Measurements from ENCODE around the gene GPD1. TPM values are rescaled to one million over a fixed set of nuclear protein-coding genes. Genes with fewer than 3 reads are reported as not detected.
"Not testable (repeated sequence)": the region's sequence is repeated elsewhere in the genome, so short reads cannot be mapped to it uniquely, and the experiment has no call there.

GPD1 gene
- total and polyA plus RNA-seq, 2 experiments from 2014 or later: not detected

DNA sequence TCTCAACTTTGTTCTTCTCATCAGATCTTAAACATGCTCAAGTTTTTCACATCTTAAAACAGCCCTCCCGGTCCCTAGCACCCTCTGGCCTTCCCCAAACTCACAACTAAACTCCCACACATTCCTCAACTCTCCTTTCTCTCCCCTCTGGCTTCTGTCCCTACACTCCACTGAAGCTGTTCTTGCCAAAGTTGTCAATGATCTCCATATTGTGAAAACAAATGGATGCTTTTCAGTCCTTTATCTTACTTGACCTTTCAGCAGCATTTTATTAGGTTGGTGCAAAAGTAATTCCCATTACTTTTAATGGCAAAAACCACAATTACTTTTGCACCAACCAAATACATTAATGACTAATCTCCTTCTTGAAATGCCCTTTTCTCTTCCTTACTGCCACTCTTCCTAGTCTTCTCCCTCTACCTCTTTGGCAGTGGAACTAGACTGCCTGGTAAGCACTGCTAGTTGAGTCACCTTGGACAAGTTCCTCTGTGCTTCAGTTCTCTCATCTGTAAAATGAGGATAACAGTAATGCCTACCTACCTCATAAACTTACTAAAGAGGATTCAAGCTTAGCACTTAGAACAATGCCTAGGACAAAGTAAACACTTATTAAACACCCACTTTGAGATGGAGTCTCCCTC lies 47.4 kb downstream of the GPD1 start:
- DNase-seq: peak; percentile 52
- H3K36me3 ChIP-seq (ENCODE audit: low read depth): no peaks in the 10 kb centered on the region
- in situ Hi-C loops (cut with MboI): no loop called here
- H3K9me3 ChIP-seq (ENCODE audit: low read depth): no peaks in the 10 kb centered on the region
- H3K9me2 ChIP-seq (ENCODE audit: insufficient read depth): no peaks in the 10 kb centered on the region
- H3K4me1 ChIP-seq (ENCODE audit: insufficient read depth): peaks cover 9% of the 10 kb centered on the region
- peaks cover 16% of the 10 kb centered on the region; the same call in 1 of the 2 replicates for H3F3A ChIP-seq (ENCODE audit: insufficient read depth)
- H3K4me3 ChIP-seq: no peak overlapping the region
- 91 to 95% methylated on average over 1 of the region's 1 CpG for WGBS, 2 experiments (ENCODE audit: low coverage in 1 of 2, low lambda C conversion rate in 2 of 2, missing lambda C conversion rate in 2 of 2)
- H4K20me1 ChIP-seq (ENCODE audit: insufficient read depth): peaks cover 3% of the 10 kb centered on the region; the same call in 1 of the 2 replicates
- H3K79me2 ChIP-seq (ENCODE audit: insufficient read depth): peaks cover 98% of the 10 kb centered on the region
- TF ChIP-seq EZH2 (IDR thresholded peaks at IDR 0.05; ENCODE audit: insufficient read depth, poor library complexity, severe bottlenecking): no peak
- no peak for TF ChIP-seq EZH2phosphoT487 (IDR thresholded peaks at IDR 0.05; ENCODE audit: insufficient read depth, low read depth)
- H3K27me3 ChIP-seq (replicated peaks; ENCODE audit: insufficient read depth): no peaks in the 10 kb centered on the region
- H3K9ac ChIP-seq: no peak overlapping the region
- no peak overlapping the region for H3K4me2 ChIP-seq (ENCODE audit: unreplicated experiment)
- no peak overlapping the region for H2AFZ ChIP-seq
- H3K27ac ChIP-seq: no peak overlapping the region

DNA sequence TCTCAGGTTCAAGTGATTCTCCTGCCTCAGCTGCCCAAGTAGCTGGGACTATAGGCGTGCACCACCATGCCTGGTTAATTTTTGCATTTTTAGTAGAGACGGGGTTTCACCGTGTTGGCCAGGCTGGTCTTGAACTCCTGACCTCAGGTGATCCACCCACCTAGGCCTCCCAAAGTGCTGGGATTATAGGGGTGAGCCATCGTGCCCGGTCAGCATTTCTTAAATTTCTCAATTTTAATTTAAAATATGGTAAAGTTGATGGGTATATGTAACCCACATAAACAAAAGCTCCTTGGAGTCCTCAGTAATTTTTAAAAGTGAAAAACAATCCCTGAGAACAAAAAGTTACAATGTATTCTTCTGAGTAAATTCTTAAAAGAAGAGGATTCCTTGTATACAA lies 51.1 kb downstream of the GPD1 start:
- H3K4me3 ChIP-seq; in situ Hi-C loops (cut with MboI); H3K27ac ChIP-seq; H3K36me3 ChIP-seq (ENCODE audit: low read depth); H2AFZ ChIP-seq; H3K9me2 ChIP-seq (ENCODE audit: insufficient read depth); H3K27me3 ChIP-seq (replicated peaks; ENCODE audit: insufficient read depth); H3K9me3 ChIP-seq (ENCODE audit: low read depth); DNase-seq; H4K20me1 ChIP-seq (ENCODE audit: insufficient read depth); H3K4me2 ChIP-seq (ENCODE audit: unreplicated experiment); H3K9ac ChIP-seq: not testable (repeated sequence)
- H3K4me1 ChIP-seq (ENCODE audit: insufficient read depth): peaks cover 21% of the 10 kb centered on the region
- peaks cover 100% of the 10 kb centered on the region for H3K79me2 ChIP-seq (ENCODE audit: insufficient read depth)
- H3F3A ChIP-seq (ENCODE audit: insufficient read depth): peaks cover 34% of the 10 kb centered on the region
- 89 to 91% methylated on average over 5 of the region's 5 CpGs for WGBS, 2 experiments (ENCODE audit: low coverage in 1 of 2, low lambda C conversion rate in 2 of 2, missing lambda C conversion rate in 2 of 2)

DNA sequence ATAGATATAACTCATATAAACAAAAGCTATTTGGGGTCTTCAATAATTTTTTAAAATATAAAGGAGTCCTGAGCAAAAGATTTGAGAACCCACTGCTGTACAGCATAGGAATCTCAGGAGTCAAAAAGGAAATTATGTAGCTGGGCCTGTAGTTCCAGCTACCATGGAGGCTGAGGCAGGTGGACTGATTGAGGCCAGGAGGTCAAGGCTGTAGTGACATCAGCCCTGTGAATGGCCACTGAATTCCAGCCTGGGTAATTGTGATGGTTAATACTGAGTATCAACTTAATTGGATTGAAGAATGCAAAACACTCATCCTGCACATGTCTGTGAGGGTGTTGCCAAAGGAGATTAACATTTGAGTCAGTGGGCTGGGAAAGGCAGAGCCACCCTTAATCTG lies 52.8 kb downstream of the GPD1 start:
- Histone ChIP-seq H3K27me3 (replicated peaks; ENCODE audit: insufficient read depth) (no peaks in the 10 kb centered on the region), H3K9me3 (ENCODE audit: low read depth) (no peaks in the 10 kb centered on the region), H3K9ac (no peak overlapping the region), H3K79me2 (ENCODE audit: insufficient read depth) (peaks cover 100% of the 10 kb centered on the region), H2AFZ (no peak overlapping the region), H3K4me1 (ENCODE audit: insufficient read depth) (peaks cover 13% of the 10 kb centered on the region), H3K9me2 (ENCODE audit: insufficient read depth) (no peaks in the 10 kb centered on the region), H4K20me1 (ENCODE audit: insufficient read depth) (no peaks in the 10 kb centered on the region), H3K4me2 (ENCODE audit: unreplicated experiment) (no peak overlapping the region), H3K36me3 (ENCODE audit: low read depth) (no peaks in the 10 kb centered on the region), H3F3A (ENCODE audit: insufficient read depth) (peaks cover 29% of the 10 kb centered on the region), H3K27ac (no peak overlapping the region), H3K4me3 (no peak overlapping the region)
- no peak for DNase-seq
- no peak for TF ChIP-seq EZH2phosphoT487 (IDR thresholded peaks at IDR 0.05; ENCODE audit: insufficient read depth, low read depth)
- TF ChIP-seq EZH2 (IDR thresholded peaks at IDR 0.05; ENCODE audit: insufficient read depth, poor library complexity, severe bottlenecking): no peak
- in situ Hi-C loops (cut with MboI): no loop called here

DNA sequence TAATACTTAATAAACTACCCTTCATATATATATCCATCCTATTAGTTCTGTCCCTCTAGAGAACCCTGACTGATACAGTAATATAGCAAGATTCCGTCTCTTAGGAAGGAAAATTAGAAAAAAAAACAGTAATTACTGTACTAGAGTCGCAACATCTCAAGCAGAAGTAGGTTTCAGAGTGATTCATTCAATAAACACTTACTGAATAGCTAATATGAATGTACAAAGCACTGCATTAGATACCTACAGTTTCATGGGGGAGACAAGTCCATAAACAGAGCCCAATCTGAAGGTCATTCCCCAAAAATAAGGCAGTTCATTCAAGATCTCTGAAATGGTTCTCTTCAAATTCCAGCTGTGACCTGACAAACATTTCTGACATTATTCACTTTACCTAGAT lies 53.5 kb downstream of the GPD1 start:
- H3K4me3 ChIP-seq: no peak overlapping the region
- H3K36me3 ChIP-seq (ENCODE audit: low read depth): no peaks in the 10 kb centered on the region
- H3F3A ChIP-seq (ENCODE audit: insufficient read depth): peaks cover 29% of the 10 kb centered on the region
- no peak overlapping the region for H3K4me2 ChIP-seq (ENCODE audit: unreplicated experiment)
- H3K9me3 ChIP-seq (ENCODE audit: low read depth): no peaks in the 10 kb centered on the region
- DNase-seq: peak; percentile 40
- in situ Hi-C loops (cut with MboI): no loop called here
- no peak overlapping the region; the same call in 1 of the 2 replicates for H3K27ac ChIP-seq
- H3K9me2 ChIP-seq (ENCODE audit: insufficient read depth): no peaks in the 10 kb centered on the region
- no peaks in the 10 kb centered on the region for H4K20me1 ChIP-seq (ENCODE audit: insufficient read depth)
- 80 to 87% methylated on average over 2 of the region's 2 CpGs for WGBS, 2 experiments (ENCODE audit: low coverage in 1 of 2, low lambda C conversion rate in 2 of 2, missing lambda C conversion rate in 2 of 2)
- no peak overlapping the region for H2AFZ ChIP-seq
- H3K9ac ChIP-seq: no peak overlapping the region
- H3K79me2 ChIP-seq (ENCODE audit: insufficient read depth): peaks cover 98% of the 10 kb centered on the region
- no peak for TF ChIP-seq EZH2 (IDR thresholded peaks at IDR 0.05; ENCODE audit: insufficient read depth, poor library complexity, severe bottlenecking)
- TF ChIP-seq EZH2phosphoT487 (IDR thresholded peaks at IDR 0.05; ENCODE audit: insufficient read depth, low read depth): no peak
- H3K27me3 ChIP-seq (replicated peaks; ENCODE audit: insufficient read depth): no peaks in the 10 kb centered on the region
- peaks cover 17% of the 10 kb centered on the region for H3K4me1 ChIP-seq (ENCODE audit: insufficient read depth)

DNA sequence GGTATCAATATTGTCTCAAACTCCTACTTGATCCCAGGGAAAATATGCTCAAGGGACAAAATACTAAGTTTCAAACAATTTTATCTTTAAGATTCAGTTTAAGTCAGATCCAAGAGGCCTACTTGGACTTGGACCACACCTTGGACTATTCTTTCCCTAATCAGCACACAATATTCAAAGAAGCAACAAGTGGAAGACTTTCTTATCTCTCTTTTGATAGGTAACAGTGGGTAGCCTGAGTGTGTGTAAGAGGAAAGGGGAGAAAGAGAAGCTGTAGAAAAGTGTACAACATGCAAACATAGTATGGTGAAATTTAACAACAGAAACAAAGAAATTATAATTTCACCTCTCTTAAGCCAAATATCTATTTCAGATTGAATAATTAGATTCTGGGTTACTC lies 56.8 kb downstream of the GPD1 start:
- no peak for DNase-seq
- H3K4me1 ChIP-seq (ENCODE audit: insufficient read depth): peaks cover 27% of the 10 kb centered on the region
- no peaks in the 10 kb centered on the region for H3K9me2 ChIP-seq (ENCODE audit: insufficient read depth)
- no peak overlapping the region for H3K4me2 ChIP-seq (ENCODE audit: unreplicated experiment)
- peaks cover 98% of the 10 kb centered on the region for H3K79me2 ChIP-seq (ENCODE audit: insufficient read depth)
- peaks cover 32% of the 10 kb centered on the region for H3F3A ChIP-seq (ENCODE audit: insufficient read depth)
- TF ChIP-seq EZH2 (IDR thresholded peaks at IDR 0.05; ENCODE audit: insufficient read depth, poor library complexity, severe bottlenecking) (no peak), EZH2phosphoT487 (IDR thresholded peaks at IDR 0.05; ENCODE audit: insufficient read depth, low read depth) (no peak)
- H3K36me3 ChIP-seq (ENCODE audit: low read depth): no peaks in the 10 kb centered on the region
- in situ Hi-C loops (cut with MboI): no loop called here
- H2AFZ ChIP-seq: no peak overlapping the region
- H3K4me3 ChIP-seq: no peak overlapping the region
- H3K9ac ChIP-seq: no peak overlapping the region
- no peaks in the 10 kb centered on the region for H3K27me3 ChIP-seq (replicated peaks; ENCODE audit: insufficient read depth)
- no peak overlapping the region for H3K27ac ChIP-seq
- no peaks in the 10 kb centered on the region for H4K20me1 ChIP-seq (ENCODE audit: insufficient read depth)
- H3K9me3 ChIP-seq (ENCODE audit: low read depth): no peaks in the 10 kb centered on the region

Other genes with a start within 250 kb of the GPD1 start
- 0.86 and 2.8 TPM in 2 replicates for gene FAIM2, start 200.1 kb upstream of the GPD1 start, total RNA-seq (2014; rRNA removed; shearing (Covaris generic))
- gene FAIM2, start 200.1 kb upstream of the GPD1 start, polyA plus RNA-seq (2016; fragmentation: Nextera tagmentation; extraction: Ambion mirVana): 4.6 and 5.3 TPM in 2 replicates
- not detected in 2 replicates for gene AQP2, start 153.3 kb upstream of the GPD1 start, total RNA-seq (2014; rRNA removed; shearing (Covaris generic))
- not detected in 2 replicates for gene AQP2, start 153.3 kb upstream of the GPD1 start, polyA plus RNA-seq (2016; fragmentation: Nextera tagmentation; extraction: Ambion mirVana)
- not detected in 2 replicates for gene AQP5, start 142.1 kb upstream of the GPD1 start, total RNA-seq (2014; rRNA removed; shearing (Covaris generic))
- gene AQP5, start 142.1 kb upstream of the GPD1 start, polyA plus RNA-seq (2016; fragmentation: Nextera tagmentation; extraction: Ambion mirVana): not detected in 2 replicates
- not detected in 2 replicates for gene AQP6, start 131.1 kb upstream of the GPD1 start, total RNA-seq (2014; rRNA removed; shearing (Covaris generic))
- gene AQP6, start 131.1 kb upstream of the GPD1 start, polyA plus RNA-seq (2016; fragmentation: Nextera tagmentation; extraction: Ambion mirVana): not detected in 2 replicates
- 55.4 and 63.5 TPM in 2 replicates for gene RACGAP1, start 78.5 kb upstream of the GPD1 start, total RNA-seq (2014; rRNA removed; shearing (Covaris generic))
- 35.4 and 35.7 TPM in 2 replicates for gene RACGAP1, start 78.5 kb upstream of the GPD1 start, polyA plus RNA-seq (2016; fragmentation: Nextera tagmentation; extraction: Ambion mirVana)
- 0.13 and 1.9 TPM in 2 replicates for gene ASIC1, start 46.4 kb upstream of the GPD1 start, total RNA-seq (2014; rRNA removed; shearing (Covaris generic))
- 0.95 and 1.4 TPM in 2 replicates for gene ASIC1, start 46.4 kb upstream of the GPD1 start, polyA plus RNA-seq (2016; fragmentation: Nextera tagmentation; extraction: Ambion mirVana)
- gene SMARCD1, start 18.7 kb upstream of the GPD1 start, total RNA-seq (2014; rRNA removed; shearing (Covaris generic)): 41.9 and 48.3 TPM in 2 replicates
- gene SMARCD1, start 18.7 kb upstream of the GPD1 start, polyA plus RNA-seq (2016; fragmentation: Nextera tagmentation; extraction: Ambion mirVana): 6.4 and 8.2 TPM in 2 replicates
- 24.4 and 53.4 TPM in 2 replicates for gene COX14, start 8.2 kb downstream of the GPD1 start, total RNA-seq (2014; rRNA removed; shearing (Covaris generic))
- 122 and 125 TPM in 2 replicates for gene COX14, start 8.2 kb downstream of the GPD1 start, polyA plus RNA-seq (2016; fragmentation: Nextera tagmentation; extraction: Ambion mirVana)
- 52.4 and 60.7 TPM in 2 replicates for gene CERS5, start 63.4 kb downstream of the GPD1 start, total RNA-seq (2014; rRNA removed; shearing (Covaris generic))
- 88.7 and 99.2 TPM in 2 replicates for gene CERS5, start 63.4 kb downstream of the GPD1 start, polyA plus RNA-seq (2016; fragmentation: Nextera tagmentation; extraction: Ambion mirVana)
- 256 and 284 TPM in 2 replicates for gene LIMA1, start 179.5 kb downstream of the GPD1 start, total RNA-seq (2014; rRNA removed; shearing (Covaris generic))
- 166 and 180 TPM in 2 replicates for gene LIMA1, start 179.5 kb downstream of the GPD1 start, polyA plus RNA-seq (2016; fragmentation: Nextera tagmentation; extraction: Ambion mirVana)